ENCODE data around the gene TMPRSS11A.

DNA sequence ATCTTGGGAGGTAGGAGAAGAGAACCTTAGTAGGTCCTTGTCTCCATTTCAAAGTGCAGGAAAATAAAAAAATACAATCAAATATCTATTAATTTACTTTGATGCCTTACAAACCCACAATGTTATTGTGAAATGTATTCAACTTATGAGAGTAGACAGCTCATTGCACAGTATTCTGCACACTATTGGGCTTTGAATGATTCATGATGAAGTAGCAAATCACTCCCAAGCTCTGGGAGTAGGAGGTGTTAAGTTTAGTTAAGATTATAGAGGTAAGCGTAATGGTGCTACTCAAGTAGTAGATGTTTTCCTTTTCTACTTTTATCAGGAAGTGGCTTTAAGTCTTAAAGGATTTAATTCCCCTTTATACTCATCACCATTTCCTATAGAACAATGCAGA, 32.8 kb upstream of the TMPRSS11A start:
- TF ChIP-seq NFE2L2 (conservative IDR thresholded peaks at IDR 0.05; ENCODE audit: low read length) = no peak
- no peak for TF ChIP-seq CTCF (IDR thresholded peaks at IDR 0.05)
- TF ChIP-seq KDM5A (IDR thresholded peaks at IDR 0.05) = no peak
- no peak for TF ChIP-seq POLR2A (IDR thresholded peaks at IDR 0.05; ENCODE audit: low read length)
- no peak for TF ChIP-seq EP300 (IDR thresholded peaks at IDR 0.05)
- TF ChIP-seq RARB (CRISPR knock-in tag; IDR thresholded peaks at IDR 0.05) = no peak
- no peak for TF ChIP-seq RAD21 (conservative IDR thresholded peaks at IDR 0.05 in 1 of 2, IDR thresholded peaks at IDR 0.05 in 1 of 2)
- TF ChIP-seq NPAS2 (CRISPR knock-in tag; IDR thresholded peaks at IDR 0.05; ENCODE audit: borderline replicate concordance) = no peak
- no peak for TF ChIP-seq ELK1 (IDR thresholded peaks at IDR 0.05; ENCODE audit: low read depth, low read length)
- TF ChIP-seq NR3C1 (IDR thresholded peaks at IDR 0.05) = no peak
- TF ChIP-seq, protein P1, sequence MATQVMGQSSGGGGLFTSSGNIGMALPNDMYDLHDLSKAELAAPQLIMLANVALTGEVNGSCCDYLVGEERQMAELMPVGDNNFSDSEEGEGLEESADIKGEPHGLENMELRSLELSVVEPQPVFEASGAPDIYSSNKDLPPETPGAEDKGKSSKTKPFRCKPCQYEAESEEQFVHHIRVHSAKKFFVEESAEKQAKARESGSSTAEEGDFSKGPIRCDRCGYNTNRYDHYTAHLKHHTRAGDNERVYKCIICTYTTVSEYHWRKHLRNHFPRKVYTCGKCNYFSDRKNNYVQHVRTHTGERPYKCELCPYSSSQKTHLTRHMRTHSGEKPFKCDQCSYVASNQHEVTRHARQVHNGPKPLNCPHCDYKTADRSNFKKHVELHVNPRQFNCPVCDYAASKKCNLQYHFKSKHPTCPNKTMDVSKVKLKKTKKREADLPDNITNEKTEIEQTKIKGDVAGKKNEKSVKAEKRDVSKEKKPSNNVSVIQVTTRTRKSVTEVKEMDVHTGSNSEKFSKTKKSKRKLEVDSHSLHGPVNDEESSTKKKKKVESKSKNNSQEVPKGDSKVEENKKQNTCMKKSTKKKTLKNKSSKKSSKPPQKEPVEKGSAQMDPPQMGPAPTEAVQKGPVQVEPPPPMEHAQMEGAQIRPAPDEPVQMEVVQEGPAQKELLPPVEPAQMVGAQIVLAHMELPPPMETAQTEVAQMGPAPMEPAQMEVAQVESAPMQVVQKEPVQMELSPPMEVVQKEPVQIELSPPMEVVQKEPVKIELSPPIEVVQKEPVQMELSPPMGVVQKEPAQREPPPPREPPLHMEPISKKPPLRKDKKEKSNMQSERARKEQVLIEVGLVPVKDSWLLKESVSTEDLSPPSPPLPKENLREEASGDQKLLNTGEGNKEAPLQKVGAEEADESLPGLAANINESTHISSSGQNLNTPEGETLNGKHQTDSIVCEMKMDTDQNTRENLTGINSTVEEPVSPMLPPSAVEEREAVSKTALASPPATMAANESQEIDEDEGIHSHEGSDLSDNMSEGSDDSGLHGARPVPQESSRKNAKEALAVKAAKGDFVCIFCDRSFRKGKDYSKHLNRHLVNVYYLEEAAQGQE (IDR thresholded peaks at IDR 0.05) = no peak
- TF ChIP-seq CBX2 (IDR thresholded peaks at IDR 0.05; ENCODE audit: borderline replicate concordance, low read depth) = no peak
- TF ChIP-seq PHF8 (IDR thresholded peaks at IDR 0.05; ENCODE audit: borderline replicate concordance, low read depth) = no peak
- no peak for TF ChIP-seq ZFP36 (IDR thresholded peaks at IDR 0.05; ENCODE audit: borderline replicate concordance, partially characterized antibody)

Data from A549 (cell line).